ENCODE data around the gene HTR4.

Gene HTR4

DNA sequence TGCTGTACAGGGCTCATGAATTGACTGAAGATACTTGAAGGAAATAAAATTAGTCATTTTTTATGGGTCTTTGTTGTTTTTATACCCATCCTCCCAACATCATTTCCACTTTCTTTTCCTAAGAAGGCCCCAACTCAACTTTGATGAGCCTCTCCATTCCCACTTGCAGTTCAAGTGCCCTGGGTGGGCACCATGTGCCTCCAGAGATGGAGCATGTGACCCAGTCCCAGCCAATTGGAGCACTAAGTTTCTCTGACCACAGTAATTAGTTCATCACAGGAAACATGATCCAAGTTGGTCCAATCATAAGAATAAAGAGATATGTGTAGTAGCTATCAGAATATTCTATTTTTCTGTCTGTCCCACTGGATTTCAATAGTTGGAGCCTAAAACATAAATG, 46.9 kb downstream of the HTR4 start:
- no peak for DNase-seq (ENCODE audit: low spot score)

DNA sequence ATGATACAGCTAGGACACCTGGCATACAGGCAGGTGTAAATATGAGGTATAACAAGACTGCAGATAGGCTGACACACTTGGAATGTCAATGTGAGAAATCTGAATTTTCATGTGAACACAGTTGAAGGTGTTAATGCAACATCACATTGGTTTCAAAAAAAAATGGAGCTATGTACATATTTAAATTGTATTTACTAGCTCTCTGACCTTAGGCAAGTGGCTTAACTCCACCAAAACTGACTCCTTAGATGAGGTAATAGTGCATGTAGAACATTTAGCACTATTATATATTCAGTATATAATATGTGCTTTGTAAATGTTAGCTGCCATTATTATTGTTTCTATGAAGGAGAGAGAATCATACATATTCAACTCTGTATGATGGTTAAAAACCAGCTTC, 48.0 kb downstream of the HTR4 start:
- no peak for DNase-seq (ENCODE audit: low spot score)

DNA sequence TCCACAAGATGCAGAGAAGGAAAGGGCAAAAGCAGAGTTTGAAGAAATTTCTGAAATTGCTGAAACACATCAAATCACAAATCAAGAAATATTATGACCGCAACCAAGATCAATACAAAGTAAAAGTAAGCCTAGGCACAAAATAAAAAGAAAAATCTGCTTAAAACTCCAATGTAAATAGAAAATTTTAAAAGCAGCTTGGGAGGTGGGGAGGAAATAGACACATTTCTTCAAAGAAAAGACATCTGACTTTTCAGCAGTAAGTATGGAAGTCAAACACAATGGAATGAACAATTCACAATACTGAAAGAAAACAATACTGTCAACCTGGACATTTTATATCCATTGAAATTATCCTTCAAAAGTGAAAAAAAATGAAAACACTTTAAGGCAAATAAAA, 55.1 kb downstream of the HTR4 start:
- no peak for DNase-seq (ENCODE audit: low spot score)

DNA sequence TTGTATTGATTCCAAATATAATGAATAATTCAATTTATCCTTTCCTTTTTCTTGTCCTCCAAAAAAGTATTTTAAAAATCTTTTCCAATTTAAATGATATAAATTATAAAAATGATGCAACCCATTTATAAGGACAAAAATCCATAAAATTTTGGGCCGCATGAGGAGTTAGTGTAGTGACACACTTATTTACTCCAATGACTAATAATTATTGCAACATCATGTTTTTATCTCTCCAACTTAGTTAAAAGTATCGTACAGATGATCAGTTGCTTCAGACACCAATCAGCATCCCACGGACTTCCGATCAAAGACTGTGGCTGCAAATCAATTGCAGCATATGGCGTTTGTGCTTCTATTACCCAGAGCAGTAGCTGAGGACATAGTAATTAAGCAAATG, 58.6 kb downstream of the HTR4 start:
- no peak for DNase-seq (ENCODE audit: low spot score)

DNA sequence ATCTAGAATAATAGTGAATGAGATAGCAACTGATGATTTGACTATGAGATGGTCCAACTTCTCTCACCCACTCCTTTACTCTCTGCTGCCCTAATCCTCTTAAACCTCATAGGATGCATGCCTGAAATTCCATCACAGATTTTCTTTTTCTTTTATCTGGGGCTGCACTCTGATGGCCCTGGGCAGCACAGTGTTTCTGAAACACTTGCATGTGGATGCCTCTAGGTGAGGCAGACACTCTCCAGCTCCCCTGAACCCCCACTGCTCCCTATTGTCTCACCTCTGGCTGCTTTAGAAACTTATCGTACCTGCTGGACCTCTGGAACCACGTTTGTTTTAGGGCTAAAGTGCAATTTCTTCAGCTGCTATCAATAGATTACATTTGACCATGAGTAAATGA, 67.5 kb downstream of the HTR4 start:
- no peak for DNase-seq (ENCODE audit: low spot score)

DNA sequence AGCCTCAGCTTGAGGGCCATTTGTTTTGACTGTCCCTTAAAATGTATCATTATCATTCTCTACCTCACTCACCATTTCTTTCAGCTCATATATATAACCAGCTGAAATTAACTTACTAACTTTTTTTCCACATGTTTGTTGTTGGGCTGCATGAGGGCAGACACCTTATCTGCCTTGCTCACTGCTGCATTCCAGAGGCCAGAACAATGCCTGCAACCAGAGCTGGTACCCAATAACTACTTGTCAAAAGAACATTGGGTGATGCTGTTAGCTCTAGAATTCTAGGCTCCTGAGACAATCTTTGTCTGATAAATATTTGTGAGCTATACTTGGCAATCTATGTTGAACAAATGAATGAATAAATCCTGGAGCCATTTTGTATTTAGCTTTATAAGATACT, 68.3 kb downstream of the HTR4 start:
- no peak for DNase-seq (ENCODE audit: low spot score)

DNA sequence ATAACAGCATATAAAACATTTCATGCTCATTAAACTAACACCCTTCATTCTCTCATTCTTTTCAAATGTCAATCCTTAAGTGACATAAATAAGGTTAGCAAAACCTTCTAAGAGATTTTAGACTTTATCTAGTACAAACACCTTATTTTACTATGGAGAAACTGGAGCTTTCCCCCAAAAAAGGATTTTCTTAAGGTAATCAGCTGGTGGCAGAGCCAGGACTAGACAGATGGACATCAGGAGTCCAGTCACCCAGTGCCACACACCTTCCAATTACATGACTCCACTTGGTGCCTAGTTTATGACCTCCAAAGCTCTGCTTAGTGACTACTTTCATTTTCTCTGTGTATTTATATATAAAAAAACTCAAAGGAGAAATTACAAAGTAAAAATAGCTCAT, 70.2 kb downstream of the HTR4 start:
- DNase-seq (ENCODE audit: low spot score), result no peak

DNA sequence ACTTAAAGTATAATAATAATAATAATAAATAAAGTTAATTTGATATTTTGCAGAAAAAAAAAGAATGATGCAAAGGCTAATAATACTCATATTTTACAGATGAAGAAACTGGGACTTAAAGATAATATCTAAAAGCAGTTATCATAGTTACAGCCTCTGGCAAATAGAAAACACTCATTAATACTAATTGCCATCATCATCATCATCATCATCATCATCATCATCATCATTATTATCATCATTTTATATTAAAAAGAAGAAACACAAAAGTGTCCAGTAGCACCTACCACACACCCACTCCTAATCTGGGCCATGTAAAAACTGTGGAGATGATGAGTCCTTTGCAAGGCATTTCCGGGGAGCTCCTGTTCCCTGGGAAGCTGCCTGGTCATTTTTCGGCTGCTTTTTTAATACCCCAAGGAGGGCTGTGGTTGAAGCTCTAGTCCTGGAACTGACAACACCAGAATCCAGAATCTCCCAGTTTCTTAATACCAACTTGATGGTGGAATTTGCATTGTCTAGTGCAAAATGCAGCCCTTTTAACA, 70.8 kb downstream of the HTR4 start:
- no peak for DNase-seq (ENCODE audit: low spot score)

DNA sequence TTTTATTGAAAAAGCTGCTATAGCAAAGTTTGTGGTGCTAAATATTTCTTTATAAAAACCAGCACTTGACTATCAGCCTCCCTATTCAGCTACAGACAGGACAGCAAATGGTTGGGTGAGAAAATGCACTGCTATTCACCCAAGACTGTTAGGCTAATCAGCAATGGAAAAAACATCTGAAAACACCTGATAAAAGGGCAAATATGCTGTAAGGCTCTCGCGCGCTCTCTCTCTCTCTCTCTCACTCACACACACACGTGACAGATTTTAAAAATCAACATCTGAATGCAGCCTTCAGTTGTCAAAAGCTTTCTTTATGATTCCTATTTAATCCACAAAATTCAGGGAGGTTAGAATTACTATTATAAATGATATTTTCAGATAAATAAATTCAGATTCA, 80.2 kb downstream of the HTR4 start:
- no peak for DNase-seq (ENCODE audit: low spot score)

DNA sequence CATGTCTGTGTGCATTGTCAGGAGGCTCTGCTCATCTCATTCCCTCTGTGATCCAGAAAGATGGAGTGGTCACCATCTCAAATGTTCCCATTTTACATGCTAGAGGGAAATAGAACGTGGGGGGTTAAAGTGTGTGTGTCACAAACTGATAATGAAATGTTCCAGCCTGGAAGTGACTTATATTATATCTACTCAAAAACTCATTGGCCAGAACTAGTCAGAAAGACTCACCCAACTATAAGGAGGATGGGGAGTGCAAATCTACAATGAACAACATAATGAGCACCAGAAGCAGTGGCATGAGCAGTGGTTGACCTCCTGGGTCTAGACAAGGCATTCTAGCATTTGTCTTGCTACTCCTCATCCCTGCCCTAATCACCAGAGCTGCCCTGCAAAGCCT, 81.0 kb downstream of the HTR4 start:
- no peak for DNase-seq (ENCODE audit: low spot score)

DNA sequence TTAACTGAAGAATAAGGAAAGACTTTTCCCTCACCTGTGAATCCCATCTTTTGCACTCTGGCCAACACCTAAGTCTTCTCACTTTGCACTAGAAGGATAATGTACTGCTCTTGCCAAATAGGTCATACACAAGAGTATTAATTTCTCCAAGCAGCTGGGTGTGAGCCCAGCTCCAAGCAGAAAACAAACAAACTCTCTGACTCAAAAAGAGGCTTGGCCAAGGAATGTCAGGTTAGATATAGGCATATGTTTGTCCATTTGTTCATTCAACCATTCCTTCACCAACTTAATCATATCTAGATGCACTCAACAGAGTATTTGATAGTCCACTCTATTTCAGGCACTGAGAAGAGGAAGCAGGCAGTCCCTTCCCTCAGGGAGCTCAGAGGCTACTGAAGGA, 84.4 kb downstream of the HTR4 start:
- DNase-seq (ENCODE audit: low spot score), result no peak

DNA sequence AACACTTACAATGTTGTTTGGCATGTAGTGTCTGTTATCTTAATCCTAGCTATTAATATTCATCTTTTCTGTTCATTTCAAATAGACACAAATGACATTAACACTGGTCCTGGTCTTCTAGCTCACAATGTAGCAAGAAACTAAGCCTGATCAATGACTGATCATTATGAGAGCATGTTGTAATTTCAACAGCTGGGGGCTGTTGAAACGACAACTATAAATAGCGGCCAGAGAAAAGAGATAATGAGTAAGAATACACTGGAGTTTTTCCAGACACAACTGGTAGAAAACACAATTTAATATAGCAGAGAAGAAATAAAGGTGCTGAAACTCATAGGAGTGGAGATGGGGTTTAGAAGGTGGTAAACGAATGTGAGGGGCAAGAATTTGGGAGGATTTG, 89.2 kb downstream of the HTR4 start:
- no peak for DNase-seq (ENCODE audit: low spot score)

DNA sequence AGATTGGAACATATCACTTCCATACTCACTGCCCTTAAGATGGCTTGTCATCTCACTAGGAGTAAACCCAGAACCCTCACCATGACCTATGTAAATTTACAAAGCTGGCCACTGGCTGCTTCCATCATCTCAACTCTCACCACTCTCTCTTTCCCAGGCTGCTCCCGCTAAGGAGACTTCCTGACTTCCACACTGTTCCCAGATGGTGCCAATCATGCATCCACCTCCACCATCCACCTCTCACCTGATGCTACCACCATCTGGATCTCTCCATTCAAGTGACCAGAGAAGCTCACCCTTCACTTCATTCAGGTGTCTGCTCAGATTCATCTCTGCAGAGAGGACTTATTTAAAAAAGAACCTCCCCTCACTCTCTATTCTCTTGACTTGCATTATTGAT, 91.3 kb downstream of the HTR4 start:
- DNase-seq (ENCODE audit: low spot score), result no peak

DNA sequence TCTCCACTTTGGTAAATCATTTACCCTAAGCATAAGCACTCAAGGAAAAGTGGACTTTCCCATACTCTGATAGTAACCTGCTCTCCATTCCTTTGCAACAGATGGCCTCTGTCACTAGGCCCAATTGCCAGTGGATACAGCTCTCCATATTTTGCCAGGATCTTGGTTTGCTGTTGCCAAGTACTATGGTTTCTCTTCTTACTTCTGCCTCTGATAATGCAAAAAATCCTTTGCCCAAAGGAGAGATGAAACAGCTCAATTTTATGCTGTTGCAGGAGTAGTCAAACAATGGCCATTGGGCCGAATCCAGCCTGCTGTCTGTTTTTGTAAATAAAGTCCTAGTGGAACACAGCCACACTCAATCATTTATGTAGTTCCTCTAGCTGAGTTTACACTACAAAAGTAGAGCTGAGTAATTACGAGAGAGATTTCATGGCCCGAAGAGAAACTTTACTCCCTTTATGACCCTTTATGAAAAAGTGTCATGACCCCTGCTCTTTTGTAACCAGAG, 92.5 kb downstream of the HTR4 start:
- DNase-seq (ENCODE audit: low spot score), result no peak

DNA sequence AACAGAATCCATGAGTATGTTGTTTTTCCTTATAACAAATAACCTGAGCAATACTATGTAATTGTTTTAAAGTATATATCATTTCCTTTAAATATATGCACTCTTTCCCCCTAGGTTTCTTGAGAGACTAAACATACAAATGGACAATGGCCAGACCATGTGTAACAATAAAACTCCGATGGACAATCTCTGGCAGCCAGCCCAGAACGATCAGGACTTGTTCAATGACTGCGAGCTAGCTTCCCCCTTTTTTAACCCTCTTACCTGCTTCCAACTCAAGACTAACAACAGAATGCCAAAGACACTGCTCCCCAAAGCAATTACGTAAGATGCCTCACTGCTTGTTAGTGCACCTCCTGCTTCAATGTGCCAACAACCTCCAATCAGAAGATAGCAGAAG, 94.9 kb downstream of the HTR4 start:
- DNase-seq (ENCODE audit: low spot score), result no peak

DNA sequence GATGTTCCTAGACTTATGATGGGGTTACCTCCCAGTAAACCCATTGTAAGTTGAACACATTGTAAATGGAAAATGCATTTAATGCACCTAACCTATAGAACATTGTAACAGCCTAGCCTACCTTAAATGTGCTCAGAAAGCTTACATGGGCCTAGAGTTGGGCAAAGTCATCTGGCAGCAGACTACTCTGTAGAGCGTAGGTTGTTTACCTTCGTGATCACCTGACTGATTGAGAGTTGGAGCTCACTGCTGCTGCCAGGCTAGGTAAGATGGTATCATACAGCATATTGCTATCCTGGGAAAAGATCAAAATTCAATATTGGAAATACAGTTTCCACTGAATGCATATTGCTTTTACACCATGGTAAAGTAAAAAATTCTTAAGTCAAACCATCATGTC, 95.4 kb downstream of the HTR4 start:
- DNase-seq (ENCODE audit: low spot score), result no peak

DNA sequence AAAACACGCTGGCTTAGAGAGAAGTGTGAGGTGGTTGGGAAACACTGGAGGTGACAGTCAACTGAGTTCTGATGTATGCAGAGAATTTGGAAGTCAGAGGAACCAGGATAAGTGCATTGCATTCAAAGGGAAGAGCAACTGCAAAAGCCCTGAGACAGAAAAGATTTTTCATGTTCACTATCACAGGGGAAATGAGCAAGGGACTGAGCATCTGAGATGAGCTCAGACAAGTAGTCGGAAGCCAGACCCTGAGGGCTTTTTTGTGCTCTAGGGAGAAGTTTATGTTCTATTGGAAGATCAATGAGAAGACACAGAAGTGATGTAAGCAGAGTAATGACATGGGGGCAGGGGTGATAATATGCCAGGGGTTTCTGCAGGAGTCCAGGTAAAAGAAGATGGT, 97.5 kb downstream of the HTR4 start:
- DNase-seq (ENCODE audit: low spot score), result no peak

DNA sequence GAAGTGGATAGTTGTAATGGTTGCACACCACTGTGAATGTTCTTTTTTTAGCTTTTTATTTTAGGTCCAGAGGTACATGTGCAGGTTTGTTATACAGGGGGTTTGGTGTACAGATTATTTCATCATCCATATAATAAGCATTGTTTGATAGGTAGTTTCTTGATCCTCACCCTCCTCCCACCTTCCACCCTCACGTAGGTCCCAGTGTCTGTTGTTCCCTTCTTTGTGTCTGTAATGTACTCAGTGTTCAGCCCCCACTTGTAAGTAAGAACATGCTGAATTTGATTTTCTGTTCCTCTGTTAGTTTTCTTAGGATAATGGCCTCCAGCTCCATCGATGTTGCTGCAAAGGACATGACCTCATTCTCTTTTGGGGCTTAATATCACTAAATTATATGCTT, 99.7 kb downstream of the HTR4 start:
- no peak for DNase-seq (ENCODE audit: low spot score)

DNA sequence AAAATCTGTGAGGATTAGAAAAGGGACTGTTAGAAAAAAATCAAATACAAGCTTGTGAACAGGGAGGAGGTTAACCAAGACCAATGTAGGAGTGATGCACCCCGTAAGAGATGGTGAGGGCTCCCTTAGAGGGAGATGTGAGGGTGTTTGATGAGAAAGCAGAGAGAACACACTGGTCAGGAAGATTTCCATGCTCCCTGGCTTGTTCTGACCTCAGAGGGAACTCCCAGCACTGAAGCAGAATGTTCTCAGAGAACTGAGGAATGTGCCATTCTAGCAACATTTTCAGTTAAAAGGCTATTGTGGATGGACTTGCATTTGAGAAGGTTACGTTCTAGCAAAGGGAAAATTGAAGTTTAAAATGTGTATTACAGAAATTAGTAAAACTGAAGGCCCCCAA, 110.6 kb downstream of the HTR4 start:
- no peak for DNase-seq (ENCODE audit: low spot score)

DNA sequence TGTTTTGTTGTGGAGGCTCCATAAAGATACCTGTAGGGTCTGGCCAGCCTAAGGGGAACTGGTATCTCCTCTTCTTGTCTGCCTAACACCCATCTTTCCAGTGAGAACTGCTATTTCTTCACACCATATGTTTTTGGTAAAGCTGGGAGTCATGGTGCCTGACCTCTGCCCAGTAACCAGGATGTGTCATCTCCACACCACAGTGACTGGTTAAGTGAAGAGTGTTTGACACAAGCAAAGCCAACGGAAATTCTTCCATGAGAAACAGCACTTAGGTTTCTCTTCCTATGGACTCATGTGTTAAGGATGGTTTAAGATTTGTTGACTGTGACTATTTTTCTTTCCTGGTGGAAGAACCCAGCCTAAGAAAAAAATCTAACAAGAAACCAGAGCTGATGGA, 111.5 kb downstream of the HTR4 start:
- no peak for DNase-seq (ENCODE audit: low spot score)

DNA sequence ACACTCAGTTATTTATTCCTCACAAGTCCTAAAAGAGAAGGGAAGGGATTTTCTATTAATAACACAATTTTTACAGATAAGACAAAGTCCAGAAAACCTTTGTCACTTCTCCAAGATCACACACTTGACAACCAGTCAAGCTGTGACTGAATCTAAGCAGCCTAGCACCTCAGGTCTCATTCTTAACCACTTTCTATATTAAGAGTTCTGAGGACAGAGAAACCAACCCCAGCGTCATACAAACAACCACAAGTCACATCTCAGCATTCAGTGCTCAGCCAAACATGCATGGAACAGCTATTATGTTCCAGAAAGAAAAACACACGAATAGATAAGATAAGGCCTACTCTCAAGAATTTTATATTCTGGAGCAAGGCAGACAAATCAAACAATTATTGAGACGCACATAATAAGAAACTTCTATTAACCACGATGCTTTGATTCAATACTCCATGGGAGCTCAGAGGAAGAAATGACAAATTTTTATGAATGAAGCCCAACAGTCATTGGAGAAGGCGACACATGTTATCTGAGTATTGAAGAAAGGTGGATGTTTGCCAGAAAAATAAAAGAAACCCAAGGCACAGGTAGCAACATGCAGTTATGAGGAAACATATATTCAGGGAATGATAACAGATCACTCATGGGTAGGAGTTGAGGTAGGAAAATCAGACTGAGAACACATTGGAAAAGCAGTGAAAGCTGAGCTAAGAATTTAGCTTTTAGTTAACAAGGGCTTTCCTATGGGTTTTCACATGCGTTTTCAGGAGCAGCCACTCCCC, 113.1 kb downstream of the HTR4 start:
- DNase-seq (ENCODE audit: low spot score), result no peak

DNA sequence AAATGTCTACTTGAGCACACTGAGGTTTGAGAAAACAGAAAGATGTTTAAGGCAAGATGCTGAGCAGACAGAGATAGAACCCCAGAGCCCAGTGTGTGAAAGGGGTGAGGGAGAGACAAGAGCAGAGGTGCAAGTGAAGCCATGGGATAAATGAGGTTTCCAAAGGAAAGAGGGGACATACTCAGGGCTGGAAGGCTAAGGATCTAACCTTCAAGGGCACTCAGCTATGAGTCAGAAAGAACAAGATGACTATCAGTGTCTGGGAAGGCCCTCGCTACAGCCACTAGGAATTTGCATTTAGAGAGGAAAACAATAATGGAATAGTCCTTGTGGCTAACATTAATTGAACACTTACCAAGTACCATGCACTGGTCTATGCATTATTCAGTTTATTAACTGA, 113.7 kb downstream of the HTR4 start:
- DNase-seq (ENCODE audit: low spot score), result no peak

DNA sequence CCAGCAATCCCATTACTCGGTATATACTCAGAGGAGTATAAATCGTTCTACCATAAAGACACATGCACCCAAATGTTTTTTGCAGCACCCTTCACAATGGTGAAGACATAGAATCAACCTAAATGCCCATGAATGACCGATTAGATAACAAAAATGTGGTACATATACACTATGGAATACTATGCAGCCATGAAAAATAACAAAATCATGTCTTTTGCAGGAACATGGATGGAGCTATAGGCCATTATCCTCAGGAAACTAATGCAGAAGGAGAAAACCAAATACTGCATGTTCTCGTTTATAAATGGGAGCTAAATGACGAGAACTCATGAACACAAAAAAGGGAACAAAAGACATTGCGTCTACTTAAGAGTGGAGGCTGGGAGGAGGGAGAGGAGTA, 114.5 kb downstream of the HTR4 start:
- DNase-seq (ENCODE audit: low spot score), result no peak

DNA sequence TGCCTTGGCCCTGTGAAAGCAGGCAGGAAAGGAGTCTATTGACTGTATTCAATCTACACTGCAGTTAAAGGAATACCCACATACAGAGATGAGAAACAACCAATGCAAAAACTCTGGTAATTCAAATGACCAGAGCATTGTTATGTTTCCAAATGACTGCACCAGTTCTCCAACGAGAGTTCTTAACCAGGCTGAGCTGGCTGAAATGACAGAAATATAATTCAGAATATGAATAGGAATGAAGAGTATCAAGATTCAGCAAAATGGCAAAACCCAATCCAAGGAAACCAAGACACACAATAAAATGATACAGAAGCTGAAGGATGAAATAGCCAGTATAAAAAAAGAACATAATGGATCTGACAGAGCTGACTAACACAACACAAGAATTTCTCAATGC, 119.1 kb downstream of the HTR4 start:
- no peak for DNase-seq (ENCODE audit: low spot score)
